GM13976 (cell line): ENCODE data around the gene MUSTN1.

Experiments
- DNase-seq: peaks from one replicate; pipeline ENCODE4 v3.0.0; 2012; ENCODE audit warnings: low spot score
- CTCF ChIP-seq: IDR thresholded peaks from 2 replicates; pipeline ENCODE4 v1.5.1; 2012; ENCODE audit warnings: borderline replicate concordance, mild to moderate bottlenecking; ENCODE audit not compliant: insufficient read depth; ENCODE audit errors: extremely low read depth, missing control alignments, control extremely low read depth
- in situ Hi-C: fragments of 300-500 bp; cut with MboI; formaldehyde crosslinking; loops from one replicate; pipeline ENCODE4 v1.12.0; 2022; ENCODE audit warnings: low sequenced_read_pairs, mixed read lengths, inconsistent platforms; ENCODE audit not compliant: unreplicated experiment

The MUSTN1 gene

GRCh38 chr3:52801839-52802238 lies 33.0 kb downstream of the MUSTN1 start:
- no peak for DNase-seq
- no peak for TF ChIP-seq CTCF
- in situ Hi-C loops = no loop called here

GRCh38 chr3:52800079-52800478 lies 34.7 kb downstream of the MUSTN1 start:
- TF ChIP-seq CTCF = no peak
- DNase-seq = no peak
- in situ Hi-C loops = no loop called here

DNA sequence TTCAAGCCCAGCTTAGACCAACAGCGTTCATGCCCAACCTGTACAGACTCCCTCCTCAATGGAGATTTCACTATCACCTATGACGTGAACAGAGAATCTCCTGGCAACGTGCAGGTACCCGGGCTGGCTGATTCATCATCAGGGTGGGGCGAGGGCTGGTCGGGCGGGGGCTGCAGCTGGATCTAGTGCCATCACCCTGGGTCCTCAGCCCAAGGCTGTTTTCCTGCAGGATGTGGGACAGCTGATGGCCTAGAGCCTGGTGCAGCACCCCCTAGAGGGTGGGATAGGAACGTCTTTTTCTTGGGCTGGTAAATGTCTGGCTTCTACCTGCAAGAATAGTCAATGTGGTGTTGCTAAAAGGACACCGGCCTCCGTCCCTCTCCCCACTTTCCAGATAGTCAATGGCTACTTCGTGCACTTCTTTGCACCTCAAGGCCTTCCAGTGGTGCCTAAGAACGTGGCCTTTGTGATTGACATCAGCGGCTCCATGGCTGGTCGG lies 35.8 kb downstream of the MUSTN1 start:
- DNase-seq = peak; percentile 81
- in situ Hi-C loops = no loop called here
- TF ChIP-seq CTCF = peak; percentile 45

GRCh38 chr3:52798376-52798977 lies 36.3 kb downstream of the MUSTN1 start:
- DNase-seq = no peak
- in situ Hi-C loops = no loop called here
- no peak for TF ChIP-seq CTCF

- no peak for TF ChIP-seq CTCF
- DNase-seq = no peak
- in situ Hi-C loops = no loop called here
Measured at GRCh38 chr3:52796411-52796810, 38.4 kb downstream of the MUSTN1 start.

DNA sequence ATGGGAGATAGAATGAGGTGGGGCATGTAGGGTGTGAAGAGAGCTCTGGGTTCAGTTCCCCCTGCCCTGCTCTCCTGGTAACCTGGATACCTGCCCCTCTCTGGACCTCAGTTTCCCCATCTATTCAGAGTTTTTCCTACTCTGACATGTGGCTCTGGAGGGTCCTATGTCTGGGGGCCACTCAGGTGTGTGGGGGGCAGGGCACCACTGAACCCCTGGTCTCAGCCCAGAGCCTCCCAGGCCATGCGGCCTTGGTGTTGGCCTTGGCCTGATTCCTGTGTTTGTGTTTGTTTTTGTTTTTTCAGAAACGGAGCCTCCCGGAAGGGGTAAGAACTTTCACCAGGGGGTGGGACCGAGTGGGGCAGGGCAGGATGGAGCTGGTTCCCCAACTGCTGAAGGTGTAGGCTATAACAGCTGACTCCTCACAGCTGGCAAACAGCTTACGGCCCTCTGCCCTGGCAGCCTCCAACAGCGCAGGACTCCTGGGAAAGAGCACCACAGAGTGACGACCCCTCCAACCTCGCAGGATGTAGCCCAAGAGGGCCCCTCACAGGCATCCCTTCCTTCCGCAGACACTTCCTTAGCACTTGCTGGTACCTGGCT lies 39.4 kb downstream of the MUSTN1 start:
- TF ChIP-seq CTCF = no peak
- no peak for DNase-seq
- in situ Hi-C loops = no loop called here
